Measurements from ENCODE around the gene KCNB1.

Gene KCNB1

DNA sequence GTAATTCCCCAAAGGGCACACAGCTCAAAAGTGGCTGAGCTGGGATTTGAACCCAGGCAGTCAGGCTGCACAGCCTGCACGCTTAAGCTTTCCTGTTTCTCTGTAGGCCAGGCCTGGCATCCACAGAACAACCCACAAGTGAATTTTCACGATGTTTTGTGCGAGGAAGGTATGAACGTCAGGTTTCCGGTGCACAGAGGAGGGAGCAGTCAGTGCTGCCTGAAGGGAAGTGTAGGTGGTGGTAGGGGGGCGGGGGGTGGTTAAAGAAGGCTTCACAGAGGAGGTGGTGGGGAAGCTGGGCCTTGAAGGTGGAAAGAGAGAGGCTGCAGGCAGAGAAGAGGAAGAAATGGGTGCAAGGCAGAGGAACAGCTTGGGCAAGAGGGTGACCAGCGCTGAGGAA is 14.1 kb downstream of the KCNB1 start:
- DNase-seq = no peak

DNA sequence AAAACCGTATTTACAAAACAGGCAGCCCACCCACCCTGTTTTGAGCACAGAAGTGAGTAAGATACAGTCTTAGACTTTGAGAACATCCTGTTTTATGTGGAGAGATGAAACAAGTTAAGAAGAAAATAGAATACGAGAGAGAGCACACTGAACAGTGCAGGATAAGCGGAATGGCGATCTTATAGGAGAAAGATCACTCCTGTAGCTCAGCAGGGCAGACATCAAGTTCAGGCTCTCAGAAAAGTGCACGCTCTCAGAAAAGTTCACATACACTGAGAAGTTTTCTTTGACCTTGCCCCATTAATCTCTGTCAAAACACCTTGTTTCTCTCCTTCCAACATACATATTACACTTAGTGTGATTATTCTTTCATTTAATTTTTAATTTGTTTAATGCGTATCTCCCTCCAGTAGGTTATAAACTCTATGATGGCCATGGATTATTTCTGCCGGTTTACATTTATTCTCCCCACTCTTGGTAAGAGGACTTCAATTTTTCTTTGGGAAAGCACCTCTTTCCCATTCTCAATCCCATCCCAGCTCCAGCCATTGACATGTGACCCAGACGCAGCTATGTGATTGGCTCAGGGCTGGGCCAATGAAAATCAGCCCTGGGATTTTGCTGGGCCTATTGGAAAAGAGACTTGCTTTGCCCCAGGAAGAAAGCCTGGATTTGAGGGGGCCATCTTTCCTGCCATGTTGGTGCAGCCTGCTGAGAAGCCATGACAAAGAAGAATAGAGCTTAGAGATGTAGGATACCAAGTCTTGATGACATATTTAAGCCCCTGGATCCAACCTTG is 16.2 kb downstream of the KCNB1 start:
- no peak for DNase-seq

DNA sequence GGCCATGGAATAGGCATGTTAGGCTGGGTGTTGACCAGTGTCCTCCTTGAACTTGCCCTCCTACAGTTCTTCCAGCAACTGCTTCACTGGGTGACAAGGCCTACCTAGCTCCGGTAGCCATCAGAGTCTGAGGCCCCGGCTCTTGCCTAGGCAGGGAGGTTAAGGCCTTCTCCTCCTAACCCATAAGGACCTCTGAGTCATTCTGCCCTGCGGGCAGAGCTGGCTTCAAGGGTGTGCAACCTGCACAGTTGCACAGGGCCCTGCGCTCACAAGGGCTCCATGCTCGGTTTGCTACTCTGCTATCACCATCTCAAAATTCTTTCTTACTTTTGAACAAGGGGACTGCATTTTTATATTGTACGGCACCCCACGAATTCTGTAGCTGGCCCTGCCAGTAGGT is 17.9 kb downstream of the KCNB1 start:
- no peak for DNase-seq

DNA sequence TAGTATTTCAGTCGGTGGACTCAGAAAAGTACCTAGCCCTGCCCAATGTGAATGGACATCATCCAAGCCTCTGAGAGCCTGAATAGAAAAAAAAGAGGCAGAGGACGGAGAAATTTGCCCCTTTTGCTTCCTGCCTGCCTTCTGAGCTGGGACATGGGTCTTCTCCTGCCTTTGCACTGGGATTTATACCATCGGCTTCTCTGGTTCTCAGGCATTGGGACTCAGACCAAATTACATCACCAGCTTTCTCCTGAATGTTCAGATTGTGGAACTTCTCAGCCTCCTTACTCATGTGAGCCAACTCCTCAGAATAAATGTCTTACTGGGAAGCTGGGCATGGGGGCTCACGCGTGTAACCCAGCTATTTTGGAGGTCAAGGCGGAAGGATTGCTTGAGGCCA is 19.8 kb downstream of the KCNB1 start:
- no peak for DNase-seq

DNA sequence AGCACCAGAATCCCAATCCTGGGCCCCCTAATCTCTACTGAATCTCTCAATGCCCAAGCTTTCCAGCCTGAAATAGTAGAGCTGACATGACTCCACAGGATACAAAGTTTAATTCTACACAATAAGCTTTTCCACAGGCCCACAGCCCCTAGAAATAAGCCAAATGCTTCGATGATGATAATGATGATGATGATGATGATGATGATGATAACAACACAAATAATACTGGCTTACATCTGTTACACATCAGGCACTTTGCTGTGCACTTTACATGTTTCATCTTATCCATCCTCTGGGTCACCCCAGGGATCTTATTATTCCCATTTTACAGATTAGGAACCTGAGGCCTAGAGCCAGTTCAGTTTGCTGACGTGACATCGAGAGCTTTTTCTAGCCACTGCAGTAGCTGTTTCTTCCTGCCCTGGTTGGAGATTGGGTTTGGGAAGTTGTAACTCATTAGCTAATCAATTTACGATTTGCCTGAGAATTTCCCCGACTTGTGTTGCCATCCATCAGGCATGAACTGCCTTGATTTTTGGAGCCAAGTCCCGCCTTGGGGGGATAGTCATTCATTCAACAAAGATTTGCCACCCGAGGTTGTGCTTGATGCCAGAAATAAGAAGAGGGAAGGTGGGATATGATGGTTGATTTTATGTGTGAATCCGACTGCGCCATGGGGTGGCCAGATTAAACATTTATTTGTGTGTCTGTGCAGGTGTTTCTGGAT is 20.4 kb downstream of the KCNB1 start:
- no peak for DNase-seq

DNA sequence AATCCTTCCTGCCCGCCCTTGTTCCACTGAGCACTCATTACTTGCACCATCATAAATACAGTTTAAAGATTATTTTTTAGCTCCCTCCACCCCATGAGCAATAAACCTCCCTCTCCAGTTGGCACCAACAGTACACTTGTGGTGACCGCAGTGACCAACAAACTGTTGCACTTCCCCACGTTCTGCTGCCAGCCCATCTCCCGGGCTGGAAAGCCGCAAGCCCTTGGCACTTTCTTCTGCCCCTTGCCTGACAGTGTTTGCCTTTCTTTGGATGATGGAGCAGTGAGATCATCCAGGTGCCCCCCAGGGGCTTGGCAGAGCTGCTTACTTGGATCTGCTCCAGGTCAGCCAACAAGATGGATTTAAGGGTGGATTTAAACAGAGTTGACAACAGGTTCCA is 21.6 kb downstream of the KCNB1 start:
- DNase-seq = no peak

DNA sequence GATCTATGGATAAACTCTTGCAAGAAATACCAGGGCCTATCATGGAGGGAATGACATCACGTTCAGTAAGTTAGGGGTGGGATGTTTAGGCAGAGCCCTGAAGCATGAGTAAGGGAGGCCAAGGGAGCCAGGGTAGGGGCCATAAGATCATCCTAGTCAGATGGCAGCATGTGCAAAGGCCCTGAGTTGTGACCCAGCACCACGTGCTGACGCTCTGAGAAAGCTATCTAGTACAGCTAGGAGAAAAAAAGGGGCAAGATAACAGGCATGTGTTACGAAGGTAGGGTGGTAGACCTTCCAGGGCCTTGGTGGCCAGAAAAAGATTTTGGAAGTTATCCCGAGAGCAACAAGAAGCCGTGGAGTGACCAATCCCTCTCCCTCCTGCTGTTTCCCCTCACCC is 22.3 kb downstream of the KCNB1 start:
- no peak for DNase-seq

DNA sequence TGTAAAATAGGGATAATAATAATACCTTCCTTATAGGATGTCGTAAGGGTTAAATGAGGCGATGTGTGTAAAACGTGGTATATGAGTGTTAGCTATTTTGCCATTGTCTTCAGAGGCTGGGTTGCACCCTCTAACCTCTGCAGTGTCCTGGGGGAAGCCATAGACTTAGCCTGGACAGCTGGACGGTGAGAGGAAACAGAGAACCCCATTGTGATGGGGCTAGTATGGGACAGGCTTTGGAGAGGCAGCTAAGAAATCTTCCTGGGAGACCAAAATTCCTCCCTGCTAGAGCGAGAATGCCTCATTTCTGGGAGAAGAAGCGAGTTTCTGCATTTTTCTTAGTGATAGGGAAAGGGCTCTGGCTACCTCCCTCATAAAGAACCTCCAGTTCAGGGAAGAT is 22.8 kb downstream of the KCNB1 start:
- no peak for DNase-seq

DNA sequence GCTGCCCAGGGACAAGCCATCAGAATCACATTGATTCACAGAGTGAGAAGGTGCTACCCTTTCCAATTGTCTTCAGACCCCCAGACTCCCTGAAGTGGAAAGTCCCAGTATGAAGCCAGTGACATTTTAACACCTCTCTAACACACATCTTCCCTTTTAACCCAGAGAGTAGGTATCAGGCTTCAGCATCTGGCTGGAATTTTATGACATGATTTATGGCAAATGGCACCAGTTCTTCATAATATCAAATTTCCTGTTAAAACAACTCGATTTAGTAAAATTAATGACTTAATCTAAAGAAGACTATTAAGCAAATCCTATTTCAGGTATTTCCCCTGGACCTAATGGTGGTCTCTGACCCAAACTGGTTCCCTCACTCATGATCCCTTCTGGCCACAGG is 25.0 kb downstream of the KCNB1 start:
- no peak for DNase-seq

DNA sequence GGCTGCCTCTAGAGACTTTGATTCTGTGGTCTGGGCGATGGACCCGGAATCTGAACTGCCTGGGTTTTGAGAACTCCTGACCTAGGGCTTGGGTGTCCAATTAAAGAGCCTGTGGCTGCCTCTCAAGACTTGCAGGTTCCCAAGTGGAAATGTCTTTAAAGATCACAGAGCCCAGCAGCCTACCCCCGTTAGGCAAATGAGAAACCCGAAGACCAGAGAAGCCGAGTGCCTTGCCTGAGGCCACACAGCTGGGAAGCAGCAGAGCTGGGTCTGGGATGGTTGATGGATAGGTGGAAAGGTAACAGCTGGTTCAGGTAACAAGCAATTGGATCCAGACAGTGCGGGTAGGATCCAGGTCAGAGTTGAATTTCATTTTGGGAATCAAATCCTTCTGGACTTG is 25.8 kb downstream of the KCNB1 start:
- DNase-seq = no peak

DNA sequence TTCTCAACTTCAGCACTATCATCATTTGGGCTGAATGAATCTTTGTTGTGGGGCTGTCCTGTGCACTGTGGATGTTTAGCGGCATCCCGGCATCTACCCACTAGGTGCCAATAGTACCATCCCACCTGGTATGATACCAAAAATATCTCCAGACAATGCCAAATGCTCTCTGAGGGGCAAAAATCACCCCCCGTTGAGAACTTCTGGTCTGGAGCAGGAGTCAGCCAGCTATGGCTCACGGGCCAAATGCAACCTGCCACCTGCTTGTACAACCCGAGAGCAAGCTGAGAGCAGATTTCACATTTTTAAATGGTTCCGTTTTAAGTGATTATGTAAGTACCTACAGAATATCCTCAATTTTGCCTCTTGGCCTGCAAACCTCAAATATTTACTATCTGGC is 26.8 kb downstream of the KCNB1 start:
- DNase-seq = no peak

DNA sequence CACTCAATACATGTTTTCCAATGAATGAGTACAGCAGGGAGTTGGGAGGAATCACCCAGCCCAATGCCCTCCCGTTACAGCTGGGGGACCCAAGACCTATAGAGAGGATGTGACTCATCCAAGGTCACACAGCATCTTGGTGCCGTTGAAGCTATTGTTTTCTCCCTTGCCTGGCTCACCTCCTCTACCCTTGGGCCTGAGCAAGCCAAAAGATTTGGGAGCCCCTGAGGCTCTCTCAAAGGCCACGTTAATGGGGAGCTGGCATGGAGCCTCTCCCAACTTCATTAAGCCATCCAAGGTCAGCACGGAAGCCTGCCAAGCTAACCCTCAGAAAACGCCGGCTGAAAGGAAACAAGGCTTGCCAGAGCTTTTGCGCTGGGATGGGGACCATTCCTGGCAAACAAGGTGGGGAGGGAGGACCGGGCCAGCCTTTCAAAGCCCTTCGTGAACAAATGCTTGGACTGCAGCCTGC is 30.4 kb downstream of the KCNB1 start:
- DNase-seq = no peak

DNA sequence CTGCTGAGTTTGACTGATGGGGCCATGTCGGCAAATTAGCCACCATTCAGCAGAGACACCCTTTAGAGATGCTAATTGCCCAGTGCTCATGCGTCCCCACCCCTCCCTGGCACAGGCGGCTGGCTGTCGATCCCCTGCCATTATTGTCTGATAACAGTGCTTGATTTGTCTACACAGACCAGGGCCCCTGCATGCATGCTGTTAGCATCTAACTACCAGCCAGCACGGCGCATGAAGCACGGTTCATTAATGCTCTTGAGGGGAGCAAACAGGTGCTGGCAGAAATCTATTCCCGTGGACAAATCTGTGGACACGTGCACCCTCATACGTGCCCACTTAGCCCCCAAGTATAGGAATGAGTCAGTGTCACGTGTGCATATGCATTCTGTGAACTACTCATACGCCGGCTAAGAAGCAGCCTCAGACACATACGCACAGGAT is 32.2 kb downstream of the KCNB1 start:
- DNase-seq = no peak

DNA sequence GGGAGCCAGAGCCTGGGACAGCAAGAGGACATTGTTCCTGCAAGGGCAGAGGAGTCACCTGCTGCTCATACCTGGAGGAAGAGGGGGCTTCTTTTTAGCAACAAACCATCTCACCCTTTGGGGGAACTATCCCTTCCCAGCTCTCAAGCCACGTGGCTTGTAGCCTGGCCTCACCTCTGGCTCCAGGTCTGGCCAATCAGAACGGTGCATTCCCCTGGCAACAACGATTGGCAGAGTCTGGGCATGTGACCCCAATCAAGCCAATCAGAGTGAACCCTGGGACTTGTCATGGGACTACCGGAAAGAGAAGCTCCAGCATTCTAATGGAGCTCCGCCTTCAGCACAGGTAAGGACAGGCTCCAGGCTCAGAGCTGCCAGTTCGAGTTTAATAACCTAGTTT is 33.6 kb downstream of the KCNB1 start:
- DNase-seq = no peak

DNA sequence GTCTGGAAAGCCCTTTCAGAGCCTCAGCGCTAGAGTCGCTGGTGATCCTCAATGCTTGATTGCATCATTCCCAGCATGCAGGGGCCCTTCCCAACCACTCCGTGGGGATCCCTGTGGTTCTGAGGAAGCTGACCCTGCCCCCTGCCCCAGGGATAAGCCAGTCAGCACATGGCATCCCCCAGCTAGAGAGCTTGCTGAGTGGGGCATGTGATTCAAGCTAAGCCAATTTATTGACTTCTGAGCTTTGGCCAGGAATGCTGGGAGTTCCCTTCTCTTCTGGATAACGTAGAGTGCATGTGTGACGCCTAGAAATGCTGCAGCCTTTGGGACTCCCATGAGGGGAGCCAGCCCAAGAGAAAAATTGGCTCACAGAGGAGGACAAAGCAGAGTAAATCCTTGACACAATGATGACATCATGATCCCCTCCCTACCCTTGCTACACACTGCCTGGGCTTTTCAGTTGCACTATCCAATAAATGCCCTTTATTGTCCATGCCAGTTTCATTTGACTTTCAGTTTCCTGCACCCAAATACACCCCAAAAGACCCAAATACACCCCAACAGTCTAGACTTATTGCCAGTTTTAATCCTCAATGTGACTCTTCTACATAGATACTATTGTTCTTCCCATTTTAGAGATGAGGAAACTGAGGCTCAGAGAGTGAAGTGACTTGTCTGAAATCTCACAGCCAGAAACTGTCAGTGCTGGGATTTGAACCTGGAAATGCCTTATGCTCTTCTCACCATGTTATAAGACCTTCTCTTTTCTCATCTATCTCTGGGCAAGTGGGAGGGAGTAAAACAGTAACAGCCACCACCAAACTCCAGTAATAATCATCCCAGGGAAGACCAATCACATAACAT is 34.3 kb downstream of the KCNB1 start:
- DNase-seq = no peak

DNA sequence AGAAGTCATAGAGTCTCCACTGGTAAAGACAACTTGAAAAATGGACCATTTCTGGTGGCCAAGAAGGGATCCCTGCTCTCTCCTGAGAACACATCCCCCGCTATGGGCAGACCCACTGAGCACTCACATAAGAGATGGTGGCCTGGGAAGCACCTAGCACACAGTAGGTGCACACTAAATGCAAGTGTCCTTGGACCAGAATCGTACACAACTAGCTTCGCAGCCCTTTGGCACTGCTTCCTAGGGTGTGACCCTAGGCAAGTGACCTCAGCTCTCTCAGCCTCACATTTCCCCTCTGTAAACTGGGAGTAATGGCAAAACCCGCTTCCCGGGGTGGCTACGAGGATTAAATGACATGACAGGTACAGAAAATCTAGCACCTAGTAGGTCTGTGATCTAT is 35.1 kb downstream of the KCNB1 start:
- no peak for DNase-seq

DNA sequence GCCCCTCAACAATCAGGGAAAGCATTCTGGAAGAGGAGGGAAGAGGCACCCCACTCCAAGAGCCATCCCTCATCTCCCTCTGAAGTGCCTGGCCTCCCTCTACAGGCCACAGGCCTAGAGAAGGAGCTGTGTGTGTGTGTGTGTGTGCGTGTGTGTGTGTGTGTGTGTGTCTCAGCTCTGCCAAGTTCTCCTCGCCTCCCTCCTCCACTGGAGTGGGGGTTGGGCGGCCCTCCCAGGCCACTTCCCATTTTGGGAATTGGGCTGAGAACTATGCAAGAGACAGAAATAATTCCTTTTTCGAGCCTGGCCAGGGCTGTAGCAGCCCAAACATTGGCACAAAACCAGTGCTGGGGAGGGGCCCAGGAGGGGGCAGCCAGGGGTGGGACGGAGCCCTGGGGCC is 35.7 kb downstream of the KCNB1 start:
- no peak for DNase-seq

DNA sequence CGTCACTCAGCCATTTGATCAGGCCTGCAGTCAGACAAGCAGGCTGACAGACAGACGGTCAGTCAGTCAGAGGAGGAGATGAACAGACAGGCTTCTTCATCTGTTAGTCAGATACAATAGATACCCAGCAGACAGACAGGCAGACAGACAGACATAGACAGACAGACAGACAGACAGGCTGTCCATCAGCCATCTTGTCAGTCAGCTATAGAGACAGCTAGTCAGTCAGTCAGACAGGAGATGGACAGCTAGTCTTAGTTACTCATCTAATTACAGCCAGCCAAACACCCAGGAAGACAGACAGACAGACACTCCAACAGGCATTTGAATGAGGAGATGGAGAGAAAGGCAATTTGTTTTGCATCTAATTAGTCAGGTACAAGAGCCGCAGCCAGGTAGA is 36.4 kb downstream of the KCNB1 start:
- no peak for DNase-seq

DNA sequence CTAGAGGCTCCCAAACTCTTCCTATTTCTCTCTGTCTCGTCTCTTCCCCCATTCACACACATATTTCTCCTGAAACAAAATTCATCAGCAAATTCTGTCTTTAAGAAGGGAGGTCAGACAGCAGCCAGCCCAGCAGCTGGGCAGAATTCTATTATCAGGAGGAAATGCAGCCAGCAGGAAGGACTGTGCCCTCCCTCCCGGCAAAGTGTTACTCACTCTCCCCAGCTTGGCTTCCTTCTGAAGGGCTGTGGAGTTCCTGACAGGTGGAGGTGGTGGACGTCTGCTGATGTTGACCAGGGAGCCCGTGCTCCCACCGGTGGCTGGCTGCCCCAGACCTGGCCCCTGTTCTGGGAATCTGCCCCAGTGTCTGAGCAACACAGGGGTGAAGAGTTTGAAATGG is 37.3 kb downstream of the KCNB1 start:
- DNase-seq = no peak

DNA sequence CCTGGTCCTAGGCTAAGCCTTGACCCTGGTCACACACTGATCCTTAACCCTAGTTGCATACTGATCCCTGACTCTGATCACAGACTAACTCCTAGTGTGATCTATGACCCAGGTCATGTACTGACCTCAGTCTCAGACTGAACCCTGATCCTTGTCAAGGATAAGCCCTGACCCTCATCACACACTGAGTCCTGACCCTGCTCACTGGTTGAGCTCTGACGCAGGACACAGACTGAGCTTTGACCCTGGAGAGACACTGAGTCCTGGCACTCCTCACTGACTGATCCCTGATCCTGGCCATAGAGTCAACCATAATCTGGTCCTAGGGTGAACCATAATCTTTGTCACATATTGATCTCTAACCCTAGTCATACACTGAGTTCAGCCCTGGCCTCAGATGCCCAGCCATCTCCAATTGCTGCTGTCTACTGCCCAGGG is 37.9 kb downstream of the KCNB1 start:
- no peak for DNase-seq

DNA sequence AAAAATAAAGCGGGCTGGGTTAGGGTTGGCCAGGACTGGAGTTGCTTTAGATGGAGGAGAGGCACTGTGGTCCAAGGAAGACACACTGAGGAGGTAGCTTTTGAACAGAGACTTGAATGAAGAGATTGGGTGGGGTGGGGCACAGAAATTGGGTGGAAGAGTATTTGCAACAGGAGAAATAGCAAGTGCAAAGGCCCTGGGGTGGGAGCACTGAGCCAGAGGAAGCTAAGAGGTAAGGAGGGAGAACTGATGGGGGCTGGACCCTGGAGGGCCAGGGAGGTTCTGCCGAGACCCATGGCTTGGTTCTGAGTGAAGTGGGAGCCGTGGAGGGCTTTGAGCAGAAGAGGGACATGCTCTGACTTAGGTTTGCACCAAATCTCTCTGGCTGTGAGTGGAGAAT is 45.4 kb downstream of the KCNB1 start:
- DNase-seq = no peak

DNA sequence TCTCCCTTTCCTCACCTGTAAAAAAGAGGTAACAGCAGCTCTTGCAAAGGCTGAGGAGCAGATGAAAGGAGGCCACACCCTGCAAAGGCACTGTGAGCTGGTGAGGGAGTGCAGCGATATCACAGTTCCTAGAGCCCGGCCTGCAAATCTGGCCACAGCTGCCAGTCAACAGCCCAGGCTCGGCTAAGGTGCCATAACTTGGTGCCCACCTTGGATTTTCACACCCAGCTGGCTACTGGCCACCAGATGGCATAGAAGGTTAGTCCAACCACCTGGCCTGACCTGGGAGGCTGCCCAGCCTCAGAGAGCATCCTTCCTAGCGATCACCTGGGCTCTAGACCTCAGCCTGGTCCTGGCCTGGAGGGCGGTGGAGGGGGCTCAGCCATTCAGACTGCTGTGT is 46.8 kb downstream of the KCNB1 start:
- DNase-seq = no peak

DNA sequence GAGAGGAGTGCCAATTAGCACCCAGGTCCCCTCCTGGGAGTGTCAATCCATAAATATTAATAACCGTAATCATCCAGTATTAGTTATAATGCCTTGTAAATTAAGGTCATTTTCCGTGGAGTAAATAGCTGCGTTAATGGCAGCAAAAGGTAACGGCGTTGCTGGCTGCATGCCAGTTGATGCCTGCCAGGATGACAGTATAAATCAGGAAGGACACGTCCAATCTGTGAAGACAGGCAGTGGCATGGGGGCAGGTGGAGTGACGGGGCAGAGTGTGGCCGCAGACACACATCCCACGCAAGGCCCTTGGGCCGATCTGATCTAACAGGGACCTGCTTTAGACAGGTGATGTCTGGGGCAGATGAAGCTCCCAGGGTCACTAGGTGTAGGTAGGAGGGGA is 49.1 kb downstream of the KCNB1 start:
- DNase-seq = no peak

DNA sequence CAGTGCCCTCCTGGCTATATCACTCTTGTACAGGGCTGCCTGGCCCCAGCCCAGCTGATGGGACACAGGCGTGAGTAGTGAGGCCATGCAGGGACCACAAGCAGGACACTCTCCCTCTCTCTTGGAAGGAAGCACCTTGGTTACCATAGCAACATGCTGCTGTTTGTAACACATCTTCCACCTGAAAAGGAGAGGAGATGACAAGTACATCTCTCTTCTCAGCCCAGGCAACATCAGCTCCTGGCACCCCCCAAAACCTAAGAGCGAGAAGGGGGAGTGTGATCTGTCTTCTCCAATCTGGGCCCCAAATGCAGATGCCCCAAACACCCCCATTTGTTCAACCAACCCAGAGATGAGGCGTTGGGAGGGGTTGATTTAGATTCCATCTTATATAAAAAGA is 49.9 kb downstream of the KCNB1 start:
- no peak for DNase-seq

Data from activated effector memory CD4-positive, alpha-beta T cell treated with Interleukin-2 at 50 U/mL for 16 hours (primary cell).